HepG2 (cell line): Measurements from ENCODE around the gene FANCD2. TPM values are rescaled to one million over a fixed set of nuclear protein-coding genes. Genes with fewer than 3 reads are reported as not detected.

Experiments
- CEBPB ChIP-seq: IDR thresholded peaks from 2 replicates; pipeline ENCODE4 v1.6.1; 2011; ENCODE audit warnings: low read depth, low read length, improper control_type of control experiment, borderline replicate concordance
- EEA1 ChIP-seq: sonication (generic); formaldehyde crosslinking; IDR thresholded peaks from 2 replicates; pipeline ENCODE4 v1.5.1; 2020; ENCODE audit warnings: mild to moderate bottlenecking, missing genetic modification reagents, borderline replicate concordance
- GABPA ChIP-seq, 2 experiments: IDR thresholded peaks; 2 replicates each; pipeline ENCODE4 v1.6.1; 2011 to 2016; ENCODE audit warnings: low read depth in 2 of 2, low read length in 1 of 2, missing biosample characterization in 1 of 2, missing genetic modification characterization in 1 of 2
- HOXA5 ChIP-seq: sonication (generic); formaldehyde crosslinking; IDR thresholded peaks from 2 replicates; pipeline ENCODE4 v1.4.0; 2020; ENCODE audit warnings: missing genetic modification reagents
- MTF2 ChIP-seq: sonication (generic); formaldehyde crosslinking; IDR thresholded peaks from 2 replicates; pipeline ENCODE4 v1.5.0; 2020; ENCODE audit warnings: missing genetic modification reagents, borderline replicate concordance
- NFE2L2 ChIP-seq: fragments of 150-350 bp; IDR thresholded peaks from 2 replicates; pipeline ENCODE4 v1.6.1; 2014; ENCODE audit warnings: low read length
- NONO ChIP-seq, 2 experiments: fragments of 450-650 bp in 1 of 2; sonication (generic) in 1 of 2; formaldehyde crosslinking in 1 of 2; IDR thresholded peaks in 1 of 2; conservative IDR thresholded peaks in 1 of 2; 2 replicates each; pipeline versions ENCODE4 v1.6.1 to v1.8.0; 2017 to 2022; ENCODE audit warnings: mild to moderate bottlenecking in 1 of 2, missing genetic modification reagents in 1 of 2, moderate library complexity in 1 of 2
- PCBP1 ChIP-seq: fragments of 200-400 bp; formaldehyde crosslinking; IDR thresholded peaks from 2 replicates; pipeline ENCODE4 v1.6.1; 2017; ENCODE audit warnings: mild to moderate bottlenecking, low read depth, low read length, borderline replicate concordance
- RFX5 ChIP-seq: IDR thresholded peaks from 2 replicates; pipeline ENCODE4 v1.6.1; 2011; ENCODE audit warnings: low read depth, low read length, improper control_type of control experiment
- TGIF2 ChIP-seq: IDR thresholded peaks from 2 replicates; pipeline ENCODE4 v1.6.1; 2016; ENCODE audit warnings: control low read depth, missing compliant biosample characterization
- ZNF12 ChIP-seq: sonication (generic); formaldehyde crosslinking; IDR thresholded peaks from 2 replicates; pipeline ENCODE4 v1.5.0; 2020; ENCODE audit warnings: missing genetic modification reagents
- ZNF224 ChIP-seq: sonication (generic); formaldehyde crosslinking; IDR thresholded peaks from 2 replicates; pipeline ENCODE4 v1.5.0; 2020; ENCODE audit warnings: mild to moderate bottlenecking, missing genetic modification reagents
- ZNF30 ChIP-seq: sonication (generic); formaldehyde crosslinking; IDR thresholded peaks from 2 replicates; pipeline ENCODE4 v1.5.0; 2020; ENCODE audit warnings: mild to moderate bottlenecking, missing genetic modification reagents
- ZNF335 ChIP-seq: sonication (generic); formaldehyde crosslinking; IDR thresholded peaks from 2 replicates; pipeline ENCODE4 v1.4.0; 2020; ENCODE audit warnings: missing genetic modification reagents
- ZNF431 ChIP-seq: sonication (generic); formaldehyde crosslinking; IDR thresholded peaks from 2 replicates; pipeline ENCODE4 v1.9.0; 2022; ENCODE audit warnings: missing genetic modification reagents, low read depth, mild to moderate bottlenecking, borderline replicate concordance
- polyA plus RNA-seq, 8 experiments: library from polyadenylated mRNA; depleted of rRNA in 3 of 8; stranded (reverse) in 7 of 8; unstranded in 1 of 8; fragments of >200 nt; fragmentation: Illumina TruSeq in 4 of 8; extraction: Trizol in 4 of 8; gene quantifications; 2 replicates each; pipeline versions ENCODE4 v1.2.1 to v1.2.3, GENCODE V29; 2011 to 2016; ENCODE audit warnings: low read depth in 4 of 8, missing spikeins in 1 of 8, mixed read lengths in 1 of 8; ENCODE audit not compliant: insufficient read depth in 1 of 8
- total RNA-seq, 5 experiments: library from RNA; depleted of rRNA; stranded (reverse); fragments of >200 nt; fragmentation: Illumina TruSeq; extraction: Trizol; gene quantifications; 2 replicates each; pipeline ENCODE4 v1.2.3, GENCODE V29; 2016; ENCODE audit warnings: low read depth in 1 of 5
- TF ChIP-seq, protein P1 (sequence below): sonication (generic); formaldehyde crosslinking; IDR thresholded peaks from 2 replicates; pipeline ENCODE4; 2020; ENCODE audit warnings: missing genetic modification reagents, mild to moderate bottlenecking, borderline replicate concordance
- TF ChIP-seq, protein P2 (sequence below): sonication (generic); formaldehyde crosslinking; IDR thresholded peaks from 2 replicates; pipeline ENCODE4 v1.4.0; 2020; ENCODE audit warnings: missing genetic modification reagents
- TF ChIP-seq, protein P3 (sequence below): sonication (generic); formaldehyde crosslinking; IDR thresholded peaks from 2 replicates; pipeline ENCODE4 v1.8.0; 2022; ENCODE audit warnings: mild to moderate bottlenecking, missing genetic modification reagents; ENCODE audit not compliant: insufficient replicate concordance
- TF ChIP-seq, protein P4 (sequence below): sonication (generic); formaldehyde crosslinking; IDR thresholded peaks from 2 replicates; pipeline ENCODE4 v1.8.0; 2022; ENCODE audit warnings: missing genetic modification reagents, low read depth, mild to moderate bottlenecking, borderline replicate concordance
- TF ChIP-seq, protein P5 (sequence below): sonication (generic); formaldehyde crosslinking; IDR thresholded peaks from 2 replicates; pipeline ENCODE4 v1.8.1; 2023; ENCODE audit warnings: missing genetic modification reagents, inconsistent platforms, borderline replicate concordance

FANCD2 gene
- total and polyA plus RNA-seq, 2 of the 13 experiments (the other 11 are each of a cell fraction or from before 2014, with no cell fraction given): 10.1 to 42.0 TPM

DNA sequence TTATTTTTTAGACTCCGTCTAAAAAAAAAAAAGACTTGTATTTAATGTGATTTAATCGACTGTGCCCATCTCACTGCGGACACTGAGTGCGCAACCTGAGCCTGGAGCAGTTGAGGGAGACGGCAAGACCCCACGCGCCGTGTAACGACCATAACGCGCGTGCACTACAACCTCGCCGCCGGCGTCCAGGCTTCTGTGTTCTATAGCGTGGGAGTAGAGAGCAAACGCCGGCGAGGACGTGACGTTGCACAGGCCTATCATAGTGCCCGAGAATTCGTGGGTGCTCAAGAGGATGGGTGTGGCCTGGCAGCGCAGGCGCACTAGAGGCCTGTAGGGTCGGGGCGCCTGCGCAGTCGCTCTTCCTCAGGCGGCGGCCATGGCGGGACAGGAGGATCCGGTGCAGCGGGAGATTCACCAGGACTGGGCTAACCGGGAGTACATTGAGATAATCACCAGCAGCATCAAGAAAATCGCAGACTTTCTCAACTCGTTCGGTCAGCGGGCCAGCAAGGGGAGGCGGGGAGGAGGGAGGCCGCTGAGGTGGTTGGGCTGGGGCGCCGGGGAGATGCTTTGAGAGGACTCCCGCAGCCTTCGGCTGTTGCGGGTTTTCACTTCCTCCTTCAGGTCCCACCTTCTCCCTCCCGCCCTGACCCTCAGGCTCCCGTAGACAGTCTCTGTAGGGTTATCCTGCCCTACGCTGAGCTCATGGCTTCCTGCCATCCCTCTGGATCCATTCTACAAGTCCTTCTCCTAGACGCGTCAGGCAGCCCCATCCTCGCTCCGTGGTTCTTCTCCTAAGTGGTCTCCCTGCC is 89.3 kb downstream of the FANCD2 start, which contains the start of gene BRK1 (continued):
- TF ChIP-seq, protein P1, sequence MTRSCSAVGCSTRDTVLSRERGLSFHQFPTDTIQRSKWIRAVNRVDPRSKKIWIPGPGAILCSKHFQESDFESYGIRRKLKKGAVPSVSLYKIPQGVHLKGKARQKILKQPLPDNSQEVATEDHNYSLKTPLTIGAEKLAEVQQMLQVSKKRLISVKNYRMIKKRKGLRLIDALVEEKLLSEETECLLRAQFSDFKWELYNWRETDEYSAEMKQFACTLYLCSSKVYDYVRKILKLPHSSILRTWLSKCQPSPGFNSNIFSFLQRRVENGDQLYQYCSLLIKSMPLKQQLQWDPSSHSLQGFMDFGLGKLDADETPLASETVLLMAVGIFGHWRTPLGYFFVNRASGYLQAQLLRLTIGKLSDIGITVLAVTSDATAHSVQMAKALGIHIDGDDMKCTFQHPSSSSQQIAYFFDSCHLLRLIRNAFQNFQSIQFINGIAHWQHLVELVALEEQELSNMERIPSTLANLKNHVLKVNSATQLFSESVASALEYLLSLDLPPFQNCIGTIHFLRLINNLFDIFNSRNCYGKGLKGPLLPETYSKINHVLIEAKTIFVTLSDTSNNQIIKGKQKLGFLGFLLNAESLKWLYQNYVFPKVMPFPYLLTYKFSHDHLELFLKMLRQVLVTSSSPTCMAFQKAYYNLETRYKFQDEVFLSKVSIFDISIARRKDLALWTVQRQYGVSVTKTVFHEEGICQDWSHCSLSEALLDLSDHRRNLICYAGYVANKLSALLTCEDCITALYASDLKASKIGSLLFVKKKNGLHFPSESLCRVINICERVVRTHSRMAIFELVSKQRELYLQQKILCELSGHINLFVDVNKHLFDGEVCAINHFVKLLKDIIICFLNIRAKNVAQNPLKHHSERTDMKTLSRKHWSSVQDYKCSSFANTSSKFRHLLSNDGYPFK (CRISPR knock-in tag): peak; percentile 88; the same call in 1 of the 2 replicates
- TF ChIP-seq ZNF12 (CRISPR knock-in tag) (no peak), HOXA5 (peak; percentile 68; the same call in 1 of the 2 replicates), ZNF224 (no peak), ZNF30 (CRISPR knock-in tag) (peak; percentile 76; the same call in 1 of the 2 replicates), PCBP1 (no peak), MTF2 (CRISPR knock-in tag) (no peak; the same call in 1 of the 2 replicates), NONO (IDR thresholded peaks at IDR 0.05) (no peak), NONO (CRISPR knock-in tag; conservative IDR thresholded peaks at IDR 0.05) (peak; percentile 92), CEBPB (no peak), EEA1 (CRISPR knock-in tag) (no peak), GABPA (IDR thresholded peaks at IDR 0.05; ENCODE audit: low read depth, low read length) (no peak), GABPA (CRISPR knock-in tag; IDR thresholded peaks at IDR 0.05; ENCODE audit: low read depth) (peak; percentile 67), ZNF335 (no peak), RFX5 (no peak), NFE2L2 (no peak), ZNF431 (CRISPR knock-in tag) (no peak), TGIF2 (no peak; the same call in 1 of the 2 replicates)
- TF ChIP-seq, protein P2, sequence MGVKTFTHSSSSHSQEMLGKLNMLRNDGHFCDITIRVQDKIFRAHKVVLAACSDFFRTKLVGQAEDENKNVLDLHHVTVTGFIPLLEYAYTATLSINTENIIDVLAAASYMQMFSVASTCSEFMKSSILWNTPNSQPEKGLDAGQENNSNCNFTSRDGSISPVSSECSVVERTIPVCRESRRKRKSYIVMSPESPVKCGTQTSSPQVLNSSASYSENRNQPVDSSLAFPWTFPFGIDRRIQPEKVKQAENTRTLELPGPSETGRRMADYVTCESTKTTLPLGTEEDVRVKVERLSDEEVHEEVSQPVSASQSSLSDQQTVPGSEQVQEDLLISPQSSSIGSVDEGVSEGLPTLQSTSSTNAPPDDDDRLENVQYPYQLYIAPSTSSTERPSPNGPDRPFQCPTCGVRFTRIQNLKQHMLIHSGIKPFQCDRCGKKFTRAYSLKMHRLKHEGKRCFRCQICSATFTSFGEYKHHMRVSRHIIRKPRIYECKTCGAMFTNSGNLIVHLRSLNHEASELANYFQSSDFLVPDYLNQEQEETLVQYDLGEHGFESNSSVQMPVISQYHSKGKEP (CRISPR knock-in tag): no peak
- TF ChIP-seq, protein P3, sequence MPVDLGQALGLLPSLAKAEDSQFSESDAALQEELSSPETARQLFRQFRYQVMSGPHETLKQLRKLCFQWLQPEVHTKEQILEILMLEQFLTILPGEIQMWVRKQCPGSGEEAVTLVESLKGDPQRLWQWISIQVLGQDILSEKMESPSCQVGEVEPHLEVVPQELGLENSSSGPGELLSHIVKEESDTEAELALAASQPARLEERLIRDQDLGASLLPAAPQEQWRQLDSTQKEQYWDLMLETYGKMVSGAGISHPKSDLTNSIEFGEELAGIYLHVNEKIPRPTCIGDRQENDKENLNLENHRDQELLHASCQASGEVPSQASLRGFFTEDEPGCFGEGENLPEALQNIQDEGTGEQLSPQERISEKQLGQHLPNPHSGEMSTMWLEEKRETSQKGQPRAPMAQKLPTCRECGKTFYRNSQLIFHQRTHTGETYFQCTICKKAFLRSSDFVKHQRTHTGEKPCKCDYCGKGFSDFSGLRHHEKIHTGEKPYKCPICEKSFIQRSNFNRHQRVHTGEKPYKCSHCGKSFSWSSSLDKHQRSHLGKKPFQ (CRISPR knock-in tag): no peak
- TF ChIP-seq, protein P4, sequence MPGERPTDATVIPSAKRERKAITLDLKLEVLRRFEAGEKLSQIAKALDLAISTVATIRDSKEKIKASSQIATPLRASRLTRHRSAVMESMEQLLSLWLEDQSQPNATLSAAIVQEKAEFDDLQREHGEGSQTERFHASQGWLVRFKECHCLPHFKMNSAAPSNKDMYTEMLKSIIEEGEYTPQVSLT (CRISPR knock-in tag): no peak
- TF ChIP-seq, protein P5, sequence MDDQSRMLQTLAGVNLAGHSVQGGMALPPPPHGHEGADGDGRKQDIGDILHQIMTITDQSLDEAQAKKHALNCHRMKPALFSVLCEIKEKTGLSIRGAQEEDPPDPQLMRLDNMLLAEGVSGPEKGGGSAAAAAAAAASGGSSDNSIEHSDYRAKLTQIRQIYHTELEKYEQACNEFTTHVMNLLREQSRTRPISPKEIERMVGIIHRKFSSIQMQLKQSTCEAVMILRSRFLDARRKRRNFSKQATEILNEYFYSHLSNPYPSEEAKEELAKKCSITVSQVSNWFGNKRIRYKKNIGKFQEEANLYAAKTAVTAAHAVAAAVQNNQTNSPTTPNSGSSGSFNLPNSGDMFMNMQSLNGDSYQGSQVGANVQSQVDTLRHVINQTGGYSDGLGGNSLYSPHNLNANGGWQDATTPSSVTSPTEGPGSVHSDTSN (CRISPR knock-in tag): 0 out of 2 replicates have a peak, but pooled peaks have one; percentile 71
